ENCODE results near the gene TM7SF2. TPM values are rescaled to one million over a fixed set of nuclear protein-coding genes. Genes with fewer than 3 reads are reported as not detected.
A peak's percentile ranks its signal among the peaks of the same experiment; 100 is the strongest.
"Not testable (repeated sequence)": the region's sequence is repeated elsewhere in the genome, so short reads cannot be mapped to it uniquely, and the experiment has no call there.

The TM7SF2 gene
- polyA plus RNA-seq, 3 donors, result 1.8 to 4.5 (median 1.8) TPM

DNA sequence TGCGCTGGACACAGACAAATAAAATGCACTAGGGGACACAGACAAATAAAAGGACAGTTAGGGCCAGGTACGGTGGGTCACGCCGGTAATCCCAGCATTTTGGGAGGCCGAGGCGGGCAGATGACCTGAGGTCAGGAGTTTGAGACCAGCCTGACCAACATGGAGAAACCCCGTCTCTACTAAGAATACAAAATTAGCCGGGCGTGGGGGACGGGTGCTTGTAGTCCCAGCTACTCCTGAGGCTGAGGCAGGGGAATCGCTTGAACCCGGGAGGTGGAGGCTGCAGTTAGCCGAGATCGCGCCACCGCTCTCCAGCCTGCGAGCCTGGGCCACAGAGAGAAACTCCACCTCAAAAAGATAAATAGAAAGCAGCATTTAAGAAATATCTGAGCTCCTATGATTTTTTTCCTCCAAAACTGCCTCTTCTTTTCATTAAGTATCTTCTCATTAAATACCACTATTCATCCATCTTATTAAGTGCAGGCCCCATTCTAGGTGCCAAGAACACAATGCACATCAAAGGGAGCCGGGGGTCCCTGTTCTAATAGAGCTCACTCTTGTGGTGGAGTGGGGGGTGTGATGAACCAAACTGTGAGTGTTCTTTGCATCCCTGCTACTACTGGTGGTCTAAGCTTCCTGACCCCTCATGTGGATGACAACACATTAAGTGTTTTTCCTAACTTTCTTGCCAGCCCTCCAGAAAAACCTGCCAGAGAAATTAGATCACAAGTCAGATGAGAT lies 6.6 kb downstream of the TM7SF2 start:
- H3K4me3 Mint-ChIP-seq, result peak overlapping the region in 1 of 2 donors; percentile 82
- H3K9me3 Mint-ChIP-seq, result peaks cover 0 to 6% (median 0%) of the 10 kb centered on the region in 7 donors
- 89% methylated on average over 9 of the region's 18 CpGs for WGBS (ENCODE audit: insufficient coverage)
- peaks cover 32% of the 10 kb centered on the region for H3K4me1 Mint-ChIP-seq
- H3K27me3 ChIP-seq (ENCODE audit: control insufficient read depth in 2 of 2, insufficient read depth in 2 of 2, low read length in 2 of 2), result peaks cover 0 to 8% of the 10 kb centered on the region in 2 donors
- H3K79me2 ChIP-seq (ENCODE audit: insufficient read depth, low read length), result peaks cover 53% of the 10 kb centered on the region
- H3K27me3 Mint-ChIP-seq (ENCODE audit: low read depth in 3 of 3), result peaks cover 8 to 9% (median 9%) of the 10 kb centered on the region in 3 donors
- peak overlapping the region in 1 of 2 donors; percentile 22 for H3K27ac ChIP-seq (ENCODE audit: low read depth in 1 of 2, low read length in 2 of 2)
- intact Hi-C loops (cut with micrococcal nuclease), result no loop called here
- H3K9ac ChIP-seq (ENCODE audit: insufficient read depth, low read length, poor library complexity, severe bottlenecking), result no peak overlapping the region
- peak; percentile 67 for TF ChIP-seq CTCF (IDR thresholded peaks at IDR 0.05)
- no peak overlapping the region for H3K4me3 ChIP-seq (replicated peaks in 1 of 3; ENCODE audit: low read depth in 2 of 3, low read length in 3 of 3)
- peak overlapping the region; percentile 74 to 90 (median 88) for H3K27ac Mint-ChIP-seq
- H4K20me1 ChIP-seq (ENCODE audit: insufficient read depth, low read length), result peaks cover 18% of the 10 kb centered on the region
- no peak overlapping the region for H3K4me2 ChIP-seq (replicated peaks; ENCODE audit: extremely low read depth, low read length, poor library complexity, severe bottlenecking)
- no peak overlapping the region for H2AFZ ChIP-seq (ENCODE audit: insufficient read depth, low read depth, low read length, poor library complexity, severe bottlenecking)
- peaks cover 28 to 48% of the 10 kb centered on the region in 2 donors for H3K4me1 ChIP-seq (ENCODE audit: control insufficient read depth in 1 of 2, insufficient read depth in 2 of 2, low read length in 2 of 2)
- H3K36me3 ChIP-seq (replicated peaks in 1 of 2; ENCODE audit: control insufficient read depth in 1 of 2, insufficient read depth in 2 of 2, low read length in 2 of 2), result peaks cover 29 to 33% of the 10 kb centered on the region in 2 donors
- no peak for DNase-seq
- H3K9me3 ChIP-seq (replicated peaks in 1 of 2; ENCODE audit: control insufficient read depth in 1 of 2, insufficient read depth in 1 of 2, low read length in 2 of 2), result no peaks in the 10 kb centered on the region
- peaks cover 42 to 48% of the 10 kb centered on the region in 2 donors for H3K36me3 Mint-ChIP-seq

DNA sequence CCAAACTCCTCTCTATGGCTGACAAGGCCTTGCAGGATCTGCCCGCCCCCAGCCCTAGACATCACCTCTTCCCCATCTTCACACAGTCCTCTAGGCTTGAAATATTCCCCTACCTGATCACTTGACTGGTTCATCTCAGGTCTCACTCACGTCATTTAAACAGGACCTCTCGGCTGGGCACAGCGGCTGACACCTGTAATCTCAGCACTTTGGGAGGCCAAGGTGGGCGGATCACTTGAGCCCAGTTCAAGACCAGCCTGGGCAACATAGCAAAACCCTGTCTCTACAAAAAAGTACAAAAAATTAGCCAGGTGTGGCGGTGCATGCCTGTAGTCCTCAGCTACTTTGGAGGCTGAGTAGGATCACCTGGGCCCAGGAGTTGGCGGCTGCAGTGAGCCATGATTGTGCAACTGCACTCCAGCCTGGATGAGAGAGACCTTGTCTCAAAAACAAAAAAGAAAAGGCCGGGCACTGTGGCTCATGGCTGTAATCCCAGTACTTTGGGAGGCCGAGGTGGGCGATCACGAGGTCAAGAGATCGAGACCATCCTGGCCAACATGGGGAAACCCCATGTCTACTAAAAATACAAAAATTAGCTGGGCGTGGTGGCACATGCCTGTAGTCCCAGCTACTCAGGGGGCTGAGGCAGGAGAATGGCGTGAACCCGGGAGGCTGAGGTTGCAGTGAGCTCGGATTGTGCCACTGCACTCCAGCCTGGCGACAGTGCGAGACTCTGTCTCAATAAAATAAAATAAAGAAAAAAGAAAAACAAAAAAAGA lies 7.4 kb downstream of the TM7SF2 start:
- Histone ChIP-seq H3K79me2 (ENCODE audit: insufficient read depth, low read length) (peaks cover 61% of the 10 kb centered on the region), H3K4me1 (ENCODE audit: control insufficient read depth in 1 of 2, insufficient read depth in 2 of 2, low read length in 2 of 2) (peaks cover 28 to 46% of the 10 kb centered on the region in 2 donors), H4K20me1 (ENCODE audit: insufficient read depth, low read length) (peaks cover 18% of the 10 kb centered on the region), H3K27ac (ENCODE audit: low read depth in 1 of 2, low read length in 2 of 2) (peak overlapping the region in 1 of 2 donors; percentile 22), H3K36me3 (replicated peaks in 1 of 2; ENCODE audit: control insufficient read depth in 1 of 2, insufficient read depth in 2 of 2, low read length in 2 of 2) (peaks cover 29 to 33% of the 10 kb centered on the region in 2 donors)
- DNase-seq; H3K9ac ChIP-seq (ENCODE audit: insufficient read depth, low read length, poor library complexity, severe bottlenecking); H3K27me3 Mint-ChIP-seq (ENCODE audit: low read depth in 3 of 3); H3K4me2 ChIP-seq (replicated peaks; ENCODE audit: extremely low read depth, low read length, poor library complexity, severe bottlenecking); H3K4me3 Mint-ChIP-seq; H3K9me3 Mint-ChIP-seq; H3K9me3 ChIP-seq (replicated peaks in 1 of 2; ENCODE audit: control insufficient read depth in 1 of 2, insufficient read depth in 1 of 2, low read length in 2 of 2); H3K27me3 ChIP-seq (ENCODE audit: control insufficient read depth in 2 of 2, insufficient read depth in 2 of 2, low read length in 2 of 2); H2AFZ ChIP-seq (ENCODE audit: insufficient read depth, low read depth, low read length, poor library complexity, severe bottlenecking); H3K4me3 ChIP-seq (replicated peaks in 1 of 3; ENCODE audit: low read depth in 2 of 3, low read length in 3 of 3); intact Hi-C loops (cut with micrococcal nuclease): not testable (repeated sequence)
- WGBS (ENCODE audit: insufficient coverage), result 97% methylated on average over 12 of the region's 18 CpGs
- Mint-ChIP-seq H3K36me3 (peaks cover 38 to 50% of the 10 kb centered on the region in 2 donors), H3K4me1 (peaks cover 28% of the 10 kb centered on the region), H3K27ac (peak overlapping the region; percentile 34 to 99 (median 74))
